NCI-H2196 (cell line): ENCODE results near the gene FRS3.

ENCODE experiments used
- DNase-seq: peaks from one replicate; lab custom pipeline; 2025; ENCODE audit not compliant: unreplicated experiment; lab: John Stamatoyannopoulos, UW

The FRS3 gene

GRCh38 chr6:41730531-41731436 is 48.9 kb downstream of the FRS3 start:
- no peak for DNase-seq

- no peak for DNase-seq
Observed at GRCh38 chr6:41729624-41730023, 50.1 kb downstream of the FRS3 start.

- DNase-seq: no peak
Observed at GRCh38 chr6:41728954-41729353, 50.7 kb downstream of the FRS3 start.

- peak; percentile 89 for DNase-seq
Observed at GRCh38 chr6:41728073-41728936, 51.4 kb downstream of the FRS3 start.

GRCh38 chr6:41727705-41728072 is 52.0 kb downstream of the FRS3 start:
- no peak for DNase-seq

GRCh38 chr6:41726876-41727275 is 52.8 kb downstream of the FRS3 start:
- DNase-seq: no peak

GRCh38 chr6:41724586-41725501 is 54.9 kb downstream of the FRS3 start:
- DNase-seq: no peak

GRCh38 chr6:41724228-41724580 is 55.5 kb downstream of the FRS3 start:
- no peak for DNase-seq

GRCh38 chr6:41723530-41724227 is 56.0 kb downstream of the FRS3 start:
- no peak for DNase-seq

GRCh38 chr6:41722969-41723529 is 56.7 kb downstream of the FRS3 start:
- DNase-seq: no peak

- no peak for DNase-seq
Observed at GRCh38 chr6:41721414-41721813, 58.3 kb downstream of the FRS3 start.

GRCh38 chr6:41720783-41721182 is 58.9 kb downstream of the FRS3 start:
- no peak for DNase-seq

GRCh38 chr6:41720262-41720620 is 59.5 kb downstream of the FRS3 start:
- no peak for DNase-seq
